ENCODE data around the gene EVA1A.

GRCh38 chr2:75541430-75541829 is 19.3 kb downstream of the EVA1A start:
- TF ChIP-seq CTCF (IDR thresholded peaks at IDR 0.05) (no peak), POLR2A (IDR thresholded peaks at IDR 0.05) (no peak)
